Fibroblast of peridontal ligament (primary cell): ENCODE measurements around the gene DNAH7.
A peak's percentile ranks its signal among the peaks of the same experiment; 100 is the strongest.

Source experiments
- DNase-seq: peaks from one replicate; pipeline ENCODE4 v3.0.0-alpha.2; 2010; ENCODE audit errors: extremely low read depth

DNAH7 gene

DNA sequence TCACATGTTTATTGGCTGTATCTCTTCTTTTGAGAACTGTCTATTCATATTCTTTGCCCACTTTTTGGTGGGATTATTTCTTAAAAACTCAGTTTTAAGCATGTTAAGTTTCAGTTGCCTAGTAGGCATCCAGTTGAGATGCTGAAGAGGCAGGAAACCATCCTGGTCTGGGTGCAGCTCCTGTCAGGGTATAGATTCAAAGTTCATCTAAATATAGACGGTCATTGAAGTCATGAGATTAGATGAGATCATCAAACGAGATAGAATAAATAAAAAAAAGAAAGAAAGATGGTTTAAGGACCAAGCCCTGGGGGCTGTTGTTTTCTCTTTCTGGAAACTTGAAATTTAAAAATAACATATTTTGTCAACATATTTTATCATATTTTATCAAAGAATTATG lies 9.2 kb upstream of the DNAH7 start:
- no peak for DNase-seq

DNA sequence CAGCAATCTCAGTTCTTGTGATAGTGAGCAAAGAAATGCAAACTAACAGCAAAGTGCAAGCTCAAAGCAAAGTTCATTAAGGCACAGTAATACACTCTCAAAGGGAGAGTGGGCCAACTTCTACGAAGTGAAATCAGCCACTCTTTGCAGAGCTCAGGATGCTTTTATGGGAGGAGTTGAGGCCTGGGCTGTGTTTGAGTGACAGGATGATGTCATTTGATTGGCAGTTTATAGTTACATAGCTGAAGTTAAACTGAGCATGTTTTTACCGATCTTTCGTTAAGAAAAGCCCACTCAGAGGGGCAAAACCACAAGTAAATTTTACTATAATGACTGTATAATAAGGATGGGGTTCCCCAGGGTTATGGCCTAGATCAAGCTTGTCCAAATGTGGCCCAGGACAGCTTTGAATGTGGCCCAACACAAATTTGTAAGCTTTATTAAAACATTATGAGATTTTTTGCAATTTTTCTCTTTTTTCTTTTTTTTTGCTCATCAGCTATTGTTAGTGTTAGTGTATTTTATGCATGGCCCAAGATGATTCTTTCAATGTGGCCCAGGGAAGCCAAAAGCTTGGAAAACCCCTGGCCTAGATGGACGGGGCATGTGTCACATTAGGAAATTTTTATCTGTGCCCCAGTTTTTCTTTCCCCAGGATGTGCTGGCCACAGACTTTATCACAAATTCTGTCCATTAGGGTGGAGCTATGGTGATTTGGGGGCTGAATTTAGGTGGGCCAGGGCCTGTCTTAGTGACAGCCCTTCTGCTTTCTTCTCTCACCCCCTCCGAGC lies 8.3 kb upstream of the DNAH7 start:
- DNase-seq: peak; percentile 50

DNA sequence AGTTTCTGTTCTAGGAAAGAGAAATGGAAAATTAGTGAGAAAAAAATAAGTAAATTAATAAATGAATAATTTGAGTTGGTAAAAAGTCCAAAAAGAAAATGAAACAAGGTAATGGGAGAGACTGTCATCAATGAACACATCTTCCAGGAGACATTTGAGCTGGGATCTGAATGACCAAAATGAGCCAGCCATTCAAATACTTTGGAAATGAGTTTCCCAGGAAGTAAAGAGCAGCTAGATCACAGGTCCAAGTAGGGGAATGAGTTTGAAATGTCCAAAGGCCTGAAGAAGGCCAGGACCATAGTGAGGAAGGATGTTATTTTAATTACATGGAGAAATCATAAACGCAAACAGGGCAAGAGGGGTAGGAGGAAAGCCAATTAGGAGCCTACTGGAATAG lies 6.6 kb upstream of the DNAH7 start:
- no peak for DNase-seq

DNA sequence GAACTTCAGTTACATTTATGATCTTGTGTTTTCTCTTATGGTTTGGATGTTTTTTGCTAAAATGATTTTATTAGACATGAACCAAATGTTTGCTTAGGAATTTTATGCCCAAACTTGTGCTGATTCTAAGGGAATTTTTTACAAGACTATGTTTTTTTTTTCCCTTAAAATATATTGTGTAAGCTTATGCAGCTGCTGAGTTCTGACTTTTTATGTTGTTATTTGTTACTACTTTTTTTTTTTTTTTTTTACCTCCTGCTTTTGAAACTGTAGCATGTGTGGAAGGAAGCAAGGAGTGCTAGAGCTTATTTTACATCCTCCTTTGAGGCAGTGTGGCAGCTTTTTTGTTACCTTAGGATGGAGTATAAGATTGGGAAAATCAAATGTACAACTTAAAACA lies 6.0 kb upstream of the DNAH7 start:
- no peak for DNase-seq

DNA sequence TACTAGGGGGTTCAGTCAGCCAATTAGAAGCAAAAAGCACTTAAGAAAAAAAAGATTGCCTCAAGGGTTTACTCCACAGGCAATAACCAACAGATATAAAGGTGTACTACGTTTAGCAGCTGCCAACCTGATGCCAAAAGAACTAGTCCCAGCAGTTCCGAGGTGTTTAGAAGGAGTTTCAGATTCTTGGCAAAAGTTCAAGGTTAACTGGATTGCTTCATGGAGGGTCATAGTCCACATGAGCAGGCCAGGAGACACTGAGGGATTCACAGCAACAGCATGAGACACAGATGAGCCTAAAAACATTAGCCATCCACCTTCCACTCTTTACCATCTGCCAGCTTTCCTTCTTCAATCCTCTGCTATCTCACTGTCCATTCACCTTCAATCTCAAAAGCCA lies 4.9 kb upstream of the DNAH7 start:
- DNase-seq: no peak

DNA sequence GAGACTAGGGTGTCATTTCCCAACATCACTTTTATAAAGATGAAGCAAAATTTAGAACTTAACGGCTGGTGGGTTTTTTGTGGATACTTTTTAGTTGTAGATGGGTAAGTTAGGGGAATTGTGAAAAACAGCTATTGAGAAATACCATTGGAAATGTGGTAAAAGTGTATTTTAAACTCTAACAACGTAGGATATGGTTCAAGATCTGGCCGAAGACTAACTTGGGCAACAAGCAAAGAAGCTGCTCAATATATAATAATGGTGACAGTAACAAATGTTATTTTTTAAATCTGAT lies 1.6 kb downstream of the DNAH7 start:
- no peak for DNase-seq

DNA sequence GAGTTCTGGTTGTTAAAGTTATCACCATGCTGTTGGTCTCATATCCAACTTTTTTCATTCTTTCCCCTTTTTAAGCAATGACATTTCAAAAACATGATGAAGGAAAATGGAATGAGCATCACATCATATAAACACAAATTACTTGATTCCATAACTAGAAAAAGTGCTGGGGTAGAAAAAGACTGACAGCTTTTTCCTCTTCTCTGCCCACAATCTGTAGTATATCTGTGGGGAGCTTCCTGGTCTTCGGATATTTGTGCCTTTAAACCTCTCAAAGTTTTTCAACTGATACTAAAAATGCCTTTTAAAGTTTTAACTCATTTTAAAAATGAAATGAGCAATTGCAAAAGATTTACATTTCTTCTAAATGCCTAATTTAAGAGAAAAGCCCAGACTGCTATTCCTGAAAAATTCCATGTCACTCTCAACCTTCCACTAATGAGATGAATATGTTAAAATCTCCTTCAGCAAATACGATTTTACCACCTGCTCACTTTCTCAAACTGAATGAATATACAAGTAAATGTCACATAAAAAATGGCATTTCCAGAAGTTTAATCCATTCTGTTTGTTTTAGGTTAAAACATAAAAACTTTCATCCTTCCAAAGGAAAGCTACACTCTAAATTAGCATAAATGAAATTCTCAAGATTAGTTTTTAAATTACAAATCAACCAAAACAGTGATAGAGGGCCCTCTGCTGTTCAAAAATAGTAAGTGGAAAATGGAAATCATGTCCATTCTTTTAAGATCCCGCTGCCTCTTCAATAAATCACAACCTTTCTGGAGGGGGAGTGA lies 2.1 kb downstream of the DNAH7 start:
- peak; percentile 76 for DNase-seq

DNA sequence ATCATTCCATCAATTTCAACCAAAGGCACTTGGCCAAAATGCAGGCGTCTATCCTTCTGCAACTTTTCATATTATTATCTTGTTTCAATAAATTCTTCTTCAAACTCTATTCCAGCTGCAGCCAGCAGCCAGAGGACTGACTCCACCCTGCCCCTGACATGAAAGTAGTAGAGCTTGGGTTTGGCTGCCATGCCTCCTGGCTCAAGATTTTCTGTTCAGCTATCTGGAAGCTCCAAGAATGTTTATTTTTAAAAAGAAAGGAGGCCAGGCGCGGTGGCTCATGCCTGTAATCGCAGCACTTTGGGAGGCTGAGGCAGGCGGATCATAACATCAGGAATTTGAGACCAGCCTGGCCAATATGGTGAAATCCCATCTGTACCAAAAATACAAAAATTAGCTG lies 4.9 kb downstream of the DNAH7 start:
- no peak for DNase-seq

DNA sequence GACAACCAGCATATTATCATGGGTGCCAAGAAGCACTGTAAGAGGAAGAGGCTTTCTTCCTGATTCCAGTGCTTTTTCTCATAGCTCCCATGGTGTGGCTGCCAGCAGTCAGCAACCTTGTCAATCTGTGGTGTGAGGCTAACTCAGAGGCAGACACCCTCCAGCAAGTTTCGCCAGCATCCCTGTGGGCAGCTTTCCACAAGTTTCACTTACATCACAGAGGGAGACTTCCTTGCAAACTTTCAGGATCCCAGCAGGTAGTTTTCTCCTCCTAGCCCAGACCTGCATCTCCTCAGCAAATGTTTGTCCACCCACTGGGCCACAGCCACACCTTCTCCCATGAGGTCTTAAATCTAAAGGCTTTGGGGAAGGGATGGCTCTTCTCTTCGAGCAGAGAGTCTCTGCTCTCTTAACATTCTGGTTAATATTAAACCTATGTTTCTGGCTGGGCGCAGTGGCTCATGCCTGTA lies 9.1 kb downstream of the DNAH7 start:
- no peak for DNase-seq

DNA sequence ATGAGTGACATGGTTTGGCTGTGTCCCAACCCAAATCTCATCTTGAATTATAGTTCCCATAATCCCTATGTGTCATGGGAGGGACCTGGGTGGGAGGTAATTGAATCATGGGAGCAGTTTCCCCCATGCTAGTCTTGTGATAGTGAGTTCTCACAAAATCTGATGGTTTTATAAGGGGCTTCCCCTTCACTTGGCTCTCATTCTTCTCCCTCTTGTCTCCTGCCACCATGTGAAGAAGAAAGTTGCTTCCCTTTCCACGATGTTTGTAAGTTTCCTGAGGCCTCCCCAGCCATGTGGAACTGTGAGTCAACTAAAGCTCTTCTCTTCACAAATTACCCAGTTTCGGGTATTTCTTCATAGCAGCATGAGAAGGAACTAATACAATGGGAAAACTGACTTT lies 14.0 kb downstream of the DNAH7 start:
- DNase-seq: no peak

DNA sequence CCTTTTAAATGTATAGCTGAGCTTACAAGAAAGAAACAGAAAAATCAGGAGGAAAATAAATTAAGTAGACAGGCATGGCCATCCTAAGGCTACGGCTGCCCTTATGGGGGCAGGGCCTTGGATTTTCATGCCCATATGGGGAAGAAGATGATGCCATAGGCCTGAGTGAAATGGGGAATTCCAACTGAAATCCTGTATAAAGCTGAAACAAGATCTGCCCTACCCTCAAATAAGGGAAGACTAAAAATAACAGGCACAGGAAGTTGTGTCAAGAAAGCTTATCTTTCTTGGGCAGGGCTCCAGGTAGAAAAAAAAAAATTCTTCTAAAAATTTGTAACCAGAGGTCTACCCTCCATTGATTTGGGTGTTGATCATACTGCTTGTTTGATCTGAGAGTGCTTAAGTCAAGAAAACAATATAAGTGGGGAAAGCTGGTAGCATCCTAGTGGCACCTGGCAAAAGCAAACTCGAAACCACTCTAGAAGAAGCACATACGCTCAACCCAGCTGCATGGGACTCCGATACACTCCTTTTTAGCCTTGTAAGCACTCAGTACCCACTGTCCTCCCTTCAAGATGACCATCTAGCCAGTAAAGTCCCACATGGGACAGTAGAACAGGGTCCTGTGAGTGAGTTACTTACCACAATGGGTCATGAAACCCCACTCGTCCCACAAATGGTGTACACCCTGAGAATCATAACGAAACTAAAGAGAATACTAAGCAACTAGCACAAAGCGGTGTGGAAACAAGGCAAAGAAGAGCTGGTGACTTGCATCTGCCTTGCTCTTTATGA lies 22.3 kb downstream of the DNAH7 start:
- DNase-seq: peak; percentile 44

DNA sequence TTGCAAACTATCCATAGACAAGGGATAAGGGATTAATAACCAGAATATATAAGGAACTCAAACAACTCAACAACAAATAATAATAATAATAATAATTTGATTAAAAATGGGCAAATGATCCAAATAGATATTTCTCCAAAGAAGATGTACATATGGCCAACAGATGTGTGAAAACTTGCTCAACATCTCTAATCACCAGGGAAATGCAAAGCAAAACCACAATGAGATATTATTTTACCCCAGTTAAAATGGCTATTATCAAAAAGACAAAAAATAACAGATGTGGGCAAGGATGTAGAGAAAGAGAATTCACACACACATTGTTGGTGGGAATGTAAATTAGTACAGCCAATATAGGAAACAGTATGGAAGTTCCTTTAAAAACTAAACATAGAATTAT lies 26.9 kb downstream of the DNAH7 start:
- no peak for DNase-seq

DNA sequence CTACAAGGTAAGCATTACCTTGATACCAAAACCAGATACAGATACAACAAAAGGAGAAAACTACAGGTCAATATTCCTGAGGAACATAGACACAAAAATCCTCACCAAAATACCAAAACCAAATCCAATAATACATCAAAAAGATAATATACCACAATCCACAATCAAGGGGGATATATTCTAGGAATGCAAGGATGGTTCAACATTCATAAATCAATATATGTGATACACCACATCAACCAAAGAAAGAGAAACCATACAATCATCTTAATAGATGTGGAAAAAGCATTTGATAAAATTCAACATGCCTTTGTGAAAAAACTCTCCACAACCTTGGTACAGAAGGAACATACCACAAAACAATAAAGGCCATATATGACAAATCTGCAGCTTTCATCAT lies 28.4 kb downstream of the DNAH7 start:
- no peak for DNase-seq

DNA sequence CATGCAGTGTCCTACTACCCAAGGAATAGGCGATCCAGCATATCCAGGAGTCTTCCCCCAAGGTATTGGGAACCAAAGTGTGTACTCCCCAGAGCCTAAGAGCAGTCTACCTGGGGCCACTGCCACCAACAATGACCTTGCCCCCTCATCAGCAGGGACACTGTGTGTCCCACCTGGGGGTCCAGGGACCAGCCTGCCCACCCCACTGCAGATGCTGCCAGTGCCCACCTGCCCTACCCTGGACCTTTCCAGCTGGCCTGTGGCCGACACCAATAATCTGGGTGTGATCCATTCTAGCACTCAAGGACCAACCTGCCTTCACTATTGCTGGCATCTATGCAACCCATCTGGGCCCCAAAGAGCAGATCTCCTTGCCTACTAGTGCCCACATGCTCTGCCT lies 32.2 kb downstream of the DNAH7 start:
- DNase-seq: no peak

DNA sequence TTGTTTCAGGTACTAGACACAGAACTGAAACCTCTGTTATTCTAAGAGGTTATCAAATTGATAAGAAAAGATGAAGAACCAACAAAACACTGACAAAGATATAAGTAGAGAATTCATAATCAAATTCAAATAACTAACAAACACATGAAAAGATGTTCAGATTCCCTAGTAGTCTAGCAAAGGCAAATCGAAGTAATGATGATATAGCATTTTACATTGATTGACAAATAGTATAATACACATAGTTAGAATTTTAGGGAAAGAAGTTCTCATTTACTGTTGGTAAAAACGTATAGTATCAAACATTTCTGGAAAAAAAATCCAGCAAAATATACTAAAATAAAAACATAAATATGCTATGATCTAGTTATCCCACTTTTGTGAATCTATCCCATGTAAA lies 50.6 kb downstream of the DNAH7 start:
- DNase-seq: no peak

DNA sequence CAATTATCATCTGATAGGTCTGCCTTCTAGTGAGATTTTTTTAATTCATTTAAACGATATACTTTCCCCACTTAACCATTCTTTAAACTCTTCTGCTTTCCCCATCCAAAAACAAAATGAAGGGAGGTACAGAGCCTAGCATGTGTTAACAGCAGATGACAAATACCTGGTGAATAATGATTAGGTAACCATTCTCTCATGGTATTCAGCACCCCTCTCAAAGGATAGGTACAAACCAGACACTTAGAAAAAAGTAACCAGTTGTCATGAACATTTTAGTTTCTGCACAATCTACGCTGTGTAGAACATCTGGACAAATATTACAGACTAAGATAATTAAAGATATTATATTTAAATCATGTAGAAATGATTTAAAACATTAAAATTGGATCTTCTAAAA lies 56.3 kb downstream of the DNAH7 start:
- DNase-seq: no peak

DNA sequence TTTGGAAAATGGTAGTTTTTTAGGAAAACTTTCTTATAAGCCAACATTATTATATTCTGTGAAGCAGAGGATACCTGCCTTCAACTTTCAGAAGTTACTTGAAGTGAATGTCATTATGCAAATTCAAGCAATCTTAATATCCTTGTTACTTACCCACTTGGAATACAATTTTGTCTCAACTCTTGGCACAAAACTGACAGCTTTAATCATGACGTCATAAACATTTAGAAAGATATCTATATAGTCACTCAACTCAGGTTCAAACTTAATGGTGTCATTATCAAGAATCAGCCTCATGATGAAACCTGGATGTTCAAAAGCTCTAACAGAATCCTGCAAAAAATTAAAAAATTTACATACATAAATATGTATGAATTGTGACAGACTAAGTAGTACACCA lies 68.1 kb downstream of the DNAH7 start:
- DNase-seq: no peak

DNA sequence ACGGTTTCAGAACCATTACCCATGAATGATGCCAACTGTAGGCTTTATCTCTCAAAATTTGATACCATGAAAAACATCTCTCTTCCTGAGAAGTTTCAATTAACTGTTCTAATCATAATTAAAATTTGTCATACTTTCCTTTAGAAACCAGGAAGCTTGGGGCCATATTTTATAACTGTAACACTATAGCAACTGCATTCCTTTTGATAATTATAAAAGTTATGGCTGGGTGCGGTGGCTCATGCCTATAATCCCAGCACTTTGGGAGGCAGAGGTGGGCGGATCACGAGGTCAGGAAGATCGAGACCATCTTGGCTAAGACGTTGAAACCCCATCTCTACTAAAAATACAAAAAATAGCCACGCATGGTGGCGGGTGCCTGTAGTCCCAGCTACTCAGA lies 70.6 kb downstream of the DNAH7 start:
- DNase-seq: no peak

DNA sequence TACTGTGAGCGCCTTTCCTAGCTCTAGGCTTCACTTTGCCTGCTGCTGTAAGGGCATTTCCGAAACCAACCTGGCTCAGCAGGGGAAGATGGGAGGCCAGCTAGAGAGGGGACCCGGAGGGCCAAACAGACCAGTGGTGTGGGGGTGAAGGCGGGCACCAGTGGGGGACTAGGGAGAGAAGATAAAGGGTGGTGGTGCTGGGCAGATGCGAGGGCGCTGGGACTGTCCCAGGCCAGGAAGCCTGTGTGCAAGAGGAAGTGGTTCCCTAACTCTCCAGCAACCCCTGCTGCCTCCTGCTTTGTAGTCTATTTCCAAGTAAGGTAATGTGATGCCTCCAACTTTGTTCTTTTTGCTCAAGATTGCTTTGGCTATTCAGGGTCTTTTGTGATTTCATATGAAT lies 73.1 kb downstream of the DNAH7 start:
- no peak for DNase-seq

DNA sequence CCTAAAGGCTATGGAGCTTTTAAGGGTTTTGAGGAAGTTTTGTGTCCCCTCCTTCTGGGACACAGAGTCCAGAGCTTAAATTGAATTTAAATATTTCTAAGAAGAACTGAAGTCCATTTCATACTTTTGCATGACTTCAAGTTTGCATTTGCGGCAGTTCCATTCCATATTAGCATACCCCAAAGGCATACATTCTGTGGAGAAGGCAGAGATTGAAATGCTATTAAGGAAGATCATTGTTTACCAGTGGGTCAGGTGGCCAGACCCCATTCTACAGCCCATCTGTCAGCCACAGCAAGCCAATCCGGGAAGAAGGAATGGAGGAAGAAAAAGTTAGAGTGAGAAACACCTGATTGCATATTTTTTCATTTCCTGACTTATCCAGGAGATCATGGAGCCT lies 75.0 kb downstream of the DNAH7 start:
- DNase-seq: no peak

DNA sequence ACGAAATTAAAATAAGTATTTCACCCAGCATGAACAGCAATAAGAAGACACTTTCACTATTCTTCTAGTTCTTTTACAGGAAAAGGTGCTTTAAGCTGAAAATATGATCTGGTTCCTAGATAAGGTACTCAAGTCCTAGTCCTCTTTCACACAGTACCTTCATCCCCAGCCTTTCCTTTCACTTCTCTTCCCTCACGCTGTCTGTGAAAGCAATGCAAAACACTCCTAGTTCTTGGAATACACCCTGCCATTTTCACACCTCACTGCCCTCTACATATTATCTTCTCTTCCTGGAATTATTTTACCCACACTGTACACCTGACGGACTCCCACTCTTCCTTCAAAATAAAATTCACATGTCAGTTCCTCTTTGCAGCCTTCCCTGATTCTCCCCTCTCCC lies 82.9 kb downstream of the DNAH7 start:
- DNase-seq: no peak

DNA sequence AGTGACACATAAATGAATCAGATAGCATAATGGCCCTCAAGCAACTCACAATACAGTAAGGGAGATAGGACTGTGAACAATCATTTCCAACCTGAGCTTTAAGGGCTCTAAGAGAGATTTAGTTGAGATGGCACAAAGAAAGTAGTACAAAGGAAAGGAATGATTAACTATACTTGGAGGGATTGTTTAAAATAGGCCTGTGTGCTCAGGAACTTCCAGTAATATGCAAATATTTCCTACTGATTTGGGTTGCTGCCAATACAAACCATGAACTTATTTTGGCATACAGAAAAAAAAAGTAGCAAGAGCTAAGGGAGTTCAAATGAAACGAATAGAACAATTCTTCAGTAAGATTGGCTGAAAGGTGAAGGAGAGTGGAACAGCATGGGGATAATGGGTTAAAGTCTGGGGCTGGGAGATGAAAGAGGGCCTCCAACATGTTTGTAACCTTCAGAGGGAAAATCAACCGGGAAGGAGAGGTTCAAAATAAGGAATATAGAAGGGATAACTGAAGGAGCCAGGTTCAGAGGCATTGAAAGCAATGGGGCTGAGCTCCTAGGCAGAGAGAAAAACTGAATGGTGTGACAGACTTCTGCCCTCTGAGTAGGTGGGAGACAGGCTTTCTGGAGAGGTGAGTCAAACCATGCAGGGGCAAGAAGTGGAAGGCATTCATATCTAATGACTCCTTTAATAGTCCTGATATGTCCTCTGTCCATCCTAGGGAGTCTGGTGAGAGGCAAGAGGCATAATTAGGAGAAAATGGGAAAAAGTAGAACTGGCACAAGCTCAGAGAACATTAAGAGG lies 83.5 kb downstream of the DNAH7 start:
- peak; percentile 37 for DNase-seq
